Measurements from ENCODE around the gene PSMB7.

The PSMB7 gene

GRCh38 chr9:124377551-124378406 is 37.5 kb downstream of the PSMB7 start:
- no peak for DNase-seq

GRCh38 chr9:124376329-124376728 is 38.9 kb downstream of the PSMB7 start:
- DNase-seq: no peak

GRCh38 chr9:124375726-124376125 is 39.5 kb downstream of the PSMB7 start:
- no peak for DNase-seq

GRCh38 chr9:124373851-124374250 is 41.4 kb downstream of the PSMB7 start:
- DNase-seq: no peak

- no peak for DNase-seq
Observed at GRCh38 chr9:124373386-124373785, 41.9 kb downstream of the PSMB7 start.

GRCh38 chr9:124372038-124372437 is 43.2 kb downstream of the PSMB7 start:
- no peak for DNase-seq

GRCh38 chr9:124370896-124371582 is 44.2 kb downstream of the PSMB7 start:
- DNase-seq: no peak

GRCh38 chr9:124369231-124369797 is 45.9 kb downstream of the PSMB7 start:
- no peak for DNase-seq

GRCh38 chr9:124368692-124369091 is 46.5 kb downstream of the PSMB7 start:
- DNase-seq: no peak

GRCh38 chr9:124366476-124367220 is 48.6 kb downstream of the PSMB7 start:
- DNase-seq: no peak

- DNase-seq: no peak
Observed at GRCh38 chr9:124365036-124365435, 50.2 kb downstream of the PSMB7 start.

GRCh38 chr9:124364141-124364540 is 51.1 kb downstream of the PSMB7 start:
- no peak for DNase-seq

GRCh38 chr9:124363326-124364096 is 51.7 kb downstream of the PSMB7 start:
- DNase-seq: no peak

GRCh38 chr9:124361128-124361527 is 54.1 kb downstream of the PSMB7 start:
- no peak for DNase-seq

- no peak for DNase-seq
Observed at GRCh38 chr9:124359855-124360678, 55.2 kb downstream of the PSMB7 start.

- DNase-seq: no peak
Observed at GRCh38 chr9:124359426-124359825, 55.8 kb downstream of the PSMB7 start.

GRCh38 chr9:124358631-124359030 is 56.6 kb downstream of the PSMB7 start:
- DNase-seq: no peak

- DNase-seq: no peak
Observed at GRCh38 chr9:124357721-124358361, 57.4 kb downstream of the PSMB7 start.

GRCh38 chr9:124356745-124357390 is 58.4 kb downstream of the PSMB7 start:
- no peak for DNase-seq

Data from CD4-positive, alpha-beta T cell treated with Interleukin-17A for 1 hour (primary cell).